NCI-H2196 treated with DMSO at 0.1 percent for 48 hours (cell line): ENCODE data around the gene EPHA10.
"Not testable (repeated sequence)": the region's sequence is repeated elsewhere in the genome, so short reads cannot be mapped to it uniquely, and the experiment has no call there.

Experiments
- DNase-seq: peaks from one replicate; lab custom pipeline; 2025; ENCODE audit not compliant: unreplicated experiment; lab: John Stamatoyannopoulos, UW

Gene EPHA10

GRCh38 chr1:37717631-37718030 is 47.3 kb downstream of the EPHA10 start:
- no peak for DNase-seq

- DNase-seq, result no peak
Observed at GRCh38 chr1:37716321-37716720, 48.6 kb downstream of the EPHA10 start.

GRCh38 chr1:37714689-37715088 is 50.2 kb downstream of the EPHA10 start:
- no peak for DNase-seq

GRCh38 chr1:37714226-37714625 is 50.7 kb downstream of the EPHA10 start:
- no peak for DNase-seq

DNA sequence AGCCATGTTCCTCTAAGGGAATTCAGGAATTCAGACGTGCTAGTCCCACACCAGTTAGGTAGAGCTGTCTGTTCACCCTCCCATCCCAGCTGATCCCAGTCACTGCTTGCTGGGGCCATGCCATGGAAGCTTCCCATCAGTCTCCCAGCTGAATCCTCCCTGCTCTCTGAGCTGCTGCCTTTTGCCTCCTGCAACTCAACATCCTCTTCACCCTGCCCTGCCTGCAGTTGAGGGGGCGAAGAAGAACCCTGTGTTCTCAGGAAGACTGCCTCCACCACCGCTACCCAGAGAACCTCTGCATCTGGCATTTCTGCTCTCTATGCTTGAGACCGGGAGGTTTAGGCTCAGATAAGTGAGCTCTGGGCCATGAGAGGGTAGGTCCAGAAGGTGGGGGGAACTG is 56.4 kb downstream of the EPHA10 start:
- DNase-seq, result no peak

GRCh38 chr1:37705399-37705798 is 59.5 kb downstream of the EPHA10 start:
- no peak for DNase-seq

DNA sequence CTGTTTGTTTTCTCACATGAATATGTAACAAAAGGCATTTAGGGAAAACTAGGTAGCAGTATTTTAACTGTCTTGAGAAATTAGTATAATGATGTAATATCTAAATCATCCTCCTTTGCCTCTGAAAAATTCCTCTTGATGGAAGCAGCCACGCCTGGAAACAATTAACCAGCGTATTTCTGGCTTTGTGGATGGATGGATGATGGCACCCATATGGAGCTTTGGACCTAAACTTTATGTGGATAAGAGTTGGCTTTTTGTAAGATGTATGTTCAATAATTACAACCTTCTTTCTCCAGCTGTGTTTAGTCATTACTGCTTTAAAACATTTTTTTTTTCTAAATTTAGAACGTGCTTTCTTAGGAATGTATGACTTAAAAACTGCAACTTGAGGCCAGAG is 60.0 kb downstream of the EPHA10 start:
- DNase-seq, result no peak

GRCh38 chr1:37703061-37703460 is 61.9 kb downstream of the EPHA10 start:
- DNase-seq, result no peak

GRCh38 chr1:37701051-37701450 is 63.9 kb downstream of the EPHA10 start:
- no peak for DNase-seq

DNA sequence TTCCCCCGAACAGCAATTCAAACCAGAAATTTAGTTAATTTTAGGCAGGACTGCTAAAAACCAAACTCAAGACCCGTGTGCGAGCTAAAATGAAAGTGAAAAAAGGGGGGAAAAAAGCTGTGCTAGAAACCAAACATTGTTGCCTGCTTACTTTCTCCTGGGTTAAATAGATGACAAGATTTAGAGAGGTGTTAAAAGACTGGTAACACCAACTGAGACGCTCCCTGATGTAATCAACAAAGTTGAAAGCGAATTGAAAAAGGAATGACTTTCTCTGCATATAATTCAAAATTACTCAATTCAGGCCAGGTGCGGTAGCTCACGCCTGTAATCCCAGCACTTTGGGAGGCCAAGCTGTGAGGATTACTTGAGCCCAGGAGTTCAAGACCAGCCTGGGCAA is 65.8 kb downstream of the EPHA10 start:
- DNase-seq, result no peak

GRCh38 chr1:37697737-37698136 is 67.2 kb downstream of the EPHA10 start:
- DNase-seq, result no peak

GRCh38 chr1:37697090-37697489 is 67.8 kb downstream of the EPHA10 start:
- no peak for DNase-seq

DNA sequence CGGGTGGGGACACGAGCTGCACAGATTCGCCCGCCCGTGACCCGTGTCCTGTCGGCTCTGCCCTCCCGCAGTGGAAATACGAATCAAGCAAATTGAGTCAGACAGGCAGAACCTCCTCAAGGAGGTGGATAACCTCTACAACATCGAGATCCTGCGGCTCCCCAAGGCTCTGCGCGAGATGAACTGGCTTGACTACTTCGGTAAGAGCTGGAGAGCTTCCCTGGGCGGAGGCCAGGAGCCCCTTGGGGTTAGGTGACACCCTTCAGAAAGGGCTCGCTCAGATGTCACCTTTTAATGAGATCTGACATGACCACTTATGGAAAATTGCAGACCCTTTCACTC is 72.1 kb downstream of the EPHA10 start:
- no peak for DNase-seq

DNA sequence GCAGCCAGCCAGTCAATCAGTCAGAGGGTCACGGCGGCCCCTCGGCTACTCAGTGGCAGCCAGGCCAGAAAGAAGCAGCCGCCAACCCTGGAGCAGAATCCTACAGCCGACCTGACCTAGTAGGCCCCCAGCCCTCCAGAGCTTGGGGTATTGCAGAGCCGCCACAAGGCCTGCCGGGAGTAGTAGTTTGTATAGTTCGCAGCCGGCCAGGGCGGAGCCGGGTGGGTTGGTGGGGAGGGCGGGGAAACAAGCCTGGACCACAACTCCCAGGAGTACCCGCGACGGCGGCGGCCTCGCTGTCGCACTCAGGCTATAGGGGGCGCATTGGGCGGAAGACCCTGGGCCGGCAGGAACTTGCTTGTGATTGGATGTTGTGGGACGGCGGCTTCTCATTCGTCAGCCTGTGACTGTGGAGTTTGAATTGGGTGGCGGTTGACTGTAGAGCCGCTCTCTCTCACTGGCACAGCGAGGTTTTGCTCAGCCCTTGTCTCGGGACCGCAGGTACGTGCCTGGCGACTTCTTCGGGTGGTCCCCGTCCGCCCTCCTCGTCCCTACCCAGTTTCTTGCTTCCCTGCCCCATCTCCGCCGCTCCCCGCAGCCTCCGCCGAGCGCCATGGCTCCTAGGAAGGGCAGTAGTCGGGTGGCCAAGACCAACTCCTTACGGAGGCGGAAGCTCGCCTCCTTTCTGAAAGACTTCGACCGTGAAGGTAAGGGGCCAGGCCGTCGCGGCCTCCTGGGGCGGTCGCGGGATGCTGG is 72.7 kb downstream of the EPHA10 start, which contains the start of gene CDCA8:
CDCA8 (plus strand) TSS at position 439 of the 756 bp plus-strand sequence; CDS start at position 614, 175 bp downstream.
- peak; percentile 96 for DNase-seq

GRCh38 chr1:37691497-37692077 is 73.3 kb downstream of the EPHA10 start:
- peak; percentile 27 for DNase-seq

- no peak for DNase-seq
Observed at GRCh38 chr1:37688926-37689325, 76.0 kb downstream of the EPHA10 start.

- not testable (repeated sequence) for DNase-seq
Observed at GRCh38 chr1:37687764-37688163, 77.2 kb downstream of the EPHA10 start.

DNA sequence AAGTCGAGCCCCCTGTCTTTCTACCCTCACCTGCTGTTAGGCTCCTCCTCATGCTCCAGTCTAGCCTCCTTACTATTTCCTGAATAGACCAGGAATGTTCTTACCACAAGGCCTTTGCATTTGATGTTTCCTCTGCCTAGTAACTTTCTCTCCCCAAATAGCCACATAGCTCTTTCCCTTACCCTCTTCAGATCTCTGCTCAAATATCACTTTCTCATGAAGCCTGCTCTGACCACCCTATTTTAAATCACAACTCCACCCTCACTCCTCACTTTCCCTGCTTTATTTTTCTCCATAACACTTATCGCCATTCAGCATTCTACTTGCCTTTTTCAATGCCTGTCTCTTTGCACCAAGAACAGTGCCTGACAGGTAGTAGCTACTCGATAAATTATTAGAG is 79.2 kb downstream of the EPHA10 start:
- no peak for DNase-seq

GRCh38 chr1:37684182-37684581 is 80.7 kb downstream of the EPHA10 start:
- not testable (repeated sequence) for DNase-seq

- DNase-seq, result peak; percentile 49
Observed at GRCh38 chr1:37682334-37682987, 82.5 kb downstream of the EPHA10 start.

- DNase-seq, result no peak
Observed at GRCh38 chr1:37680933-37681332, 84.0 kb downstream of the EPHA10 start.

DNA sequence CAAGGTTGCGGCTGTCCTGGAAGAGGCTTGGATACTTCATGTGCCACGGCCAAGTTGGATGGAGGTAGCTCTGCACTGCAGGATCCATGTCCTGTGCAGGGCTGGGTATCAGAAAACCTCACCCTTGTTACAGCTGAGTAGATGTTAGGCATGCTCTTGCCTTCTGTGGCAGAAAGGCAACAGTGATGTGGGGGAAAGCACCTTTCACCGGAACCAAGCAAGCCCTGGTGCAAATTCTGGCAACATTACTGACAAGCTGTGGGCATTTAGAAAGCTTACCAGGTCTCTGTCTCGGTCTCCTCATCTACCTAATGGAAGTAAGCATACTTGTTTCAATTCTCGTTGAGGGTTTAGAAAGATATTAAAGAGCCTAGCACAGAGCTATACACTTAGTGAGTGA is 87.1 kb downstream of the EPHA10 start:
- DNase-seq, result no peak

GRCh38 chr1:37677143-37677439 is 87.8 kb downstream of the EPHA10 start:
- DNase-seq, result no peak
